Tibial artery (tissue), 4 donors: ENCODE data around the gene PUDP.

Source experiments
- DNase-seq, 2 donors: peaks; one replicate each; pipeline ENCODE4 v3.0.0-alpha.2; 2019
- H3K27ac ChIP-seq, 2 donors: fragments of 200-600 bp; sonication (generic) in 1 of 2; 1 replicate in 1 of 2; 2 replicates in 1 of 2; pipeline ENCODE4 v1.5.1; 2018 to 2019; ENCODE audit warnings: mild to moderate bottlenecking in 1 of 2
- H3K27me3 ChIP-seq, 2 donors: fragments of 200-600 bp; sonication (generic) in 1 of 2; one replicate each; pipeline versions ENCODE4 v1.5.1 to v1.6.0; 2016 to 2019
- H3K36me3 ChIP-seq, 3 donors: fragments of 200-600 bp; sonication (generic) in 2 of 3; one replicate each; pipeline ENCODE4 v1.5.1; 2016 to 2019; ENCODE audit warnings: mild to moderate bottlenecking in 2 of 3
- H3K4me1 ChIP-seq, 4 donors: fragments of 200-600 bp; sonication (generic) in 2 of 4; 1 replicate in 3 of 4; 2 replicates in 1 of 4; pipeline ENCODE4 v1.5.1; 2016 to 2019
- H3K4me3 ChIP-seq, 2 donors: fragments of 200-600 bp; sonication (generic) in 1 of 2; 1 replicate in 1 of 2; 2 replicates in 1 of 2; pipeline ENCODE4 v1.5.1; 2018 to 2019; ENCODE audit warnings: mild to moderate bottlenecking in 2 of 2
- H3K9me3 ChIP-seq, 3 donors: fragments of 200-600 bp; sonication (generic) in 1 of 3; one replicate each; pipeline ENCODE4 v1.5.1; 2016 to 2019
- intact Hi-C: fragments of 100-400 bp; cut with DNase I; formaldehyde crosslinking; loops from one replicate; pipeline ENCODE4 v1.15.0; 2023; ENCODE audit warnings: low total_unique reads
- TF ChIP-seq, protein P1 (sequence below), 2 experiments: fragments of 200-600 bp in 1 of 2; fragments of 450-650 bp in 1 of 2; IDR thresholded peaks; one replicate each; pipeline ENCODE4 v1.5.1; 2017 to 2019; ENCODE audit warnings: antibody characterized with exemption in 2 of 2, mild to moderate bottlenecking in 1 of 2, moderate library complexity in 1 of 2

Gene PUDP

DNA sequence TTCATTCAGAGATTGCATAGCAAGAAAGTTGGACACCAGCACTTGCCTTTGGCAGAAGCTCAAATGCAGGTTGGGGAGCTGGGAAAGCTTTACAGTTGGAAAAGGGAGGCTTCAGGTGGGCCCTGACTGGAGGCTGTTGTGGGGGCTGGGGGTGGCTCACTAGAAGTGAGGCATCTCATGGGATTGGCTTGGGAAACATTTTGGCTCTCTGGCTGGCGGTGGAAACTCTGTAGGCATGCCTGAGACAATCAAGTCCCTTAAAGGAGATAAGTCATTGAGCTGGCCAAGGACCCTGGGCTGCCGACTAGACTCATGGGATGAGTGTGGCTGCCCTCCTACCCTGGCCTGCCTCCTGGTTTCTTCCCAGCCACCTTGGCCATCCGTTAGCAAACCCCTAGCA is 31.9 kb downstream of the PUDP start:
- DNase-seq = no peak
- H3K27ac ChIP-seq = no peak overlapping the region
- no peaks in the 10 kb centered on the region for H3K4me1 ChIP-seq
- H3K4me3 ChIP-seq = no peak overlapping the region
- TF ChIP-seq, protein P1, sequence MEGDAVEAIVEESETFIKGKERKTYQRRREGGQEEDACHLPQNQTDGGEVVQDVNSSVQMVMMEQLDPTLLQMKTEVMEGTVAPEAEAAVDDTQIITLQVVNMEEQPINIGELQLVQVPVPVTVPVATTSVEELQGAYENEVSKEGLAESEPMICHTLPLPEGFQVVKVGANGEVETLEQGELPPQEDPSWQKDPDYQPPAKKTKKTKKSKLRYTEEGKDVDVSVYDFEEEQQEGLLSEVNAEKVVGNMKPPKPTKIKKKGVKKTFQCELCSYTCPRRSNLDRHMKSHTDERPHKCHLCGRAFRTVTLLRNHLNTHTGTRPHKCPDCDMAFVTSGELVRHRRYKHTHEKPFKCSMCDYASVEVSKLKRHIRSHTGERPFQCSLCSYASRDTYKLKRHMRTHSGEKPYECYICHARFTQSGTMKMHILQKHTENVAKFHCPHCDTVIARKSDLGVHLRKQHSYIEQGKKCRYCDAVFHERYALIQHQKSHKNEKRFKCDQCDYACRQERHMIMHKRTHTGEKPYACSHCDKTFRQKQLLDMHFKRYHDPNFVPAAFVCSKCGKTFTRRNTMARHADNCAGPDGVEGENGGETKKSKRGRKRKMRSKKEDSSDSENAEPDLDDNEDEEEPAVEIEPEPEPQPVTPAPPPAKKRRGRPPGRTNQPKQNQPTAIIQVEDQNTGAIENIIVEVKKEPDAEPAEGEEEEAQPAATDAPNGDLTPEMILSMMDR (IDR thresholded peaks at IDR 0.05) = no peak
- no peaks in the 10 kb centered on the region for H3K9me3 ChIP-seq
- no peaks in the 10 kb centered on the region for H3K27me3 ChIP-seq
- no peaks in the 10 kb centered on the region for H3K36me3 ChIP-seq
- intact Hi-C loops = no loop called here

DNA sequence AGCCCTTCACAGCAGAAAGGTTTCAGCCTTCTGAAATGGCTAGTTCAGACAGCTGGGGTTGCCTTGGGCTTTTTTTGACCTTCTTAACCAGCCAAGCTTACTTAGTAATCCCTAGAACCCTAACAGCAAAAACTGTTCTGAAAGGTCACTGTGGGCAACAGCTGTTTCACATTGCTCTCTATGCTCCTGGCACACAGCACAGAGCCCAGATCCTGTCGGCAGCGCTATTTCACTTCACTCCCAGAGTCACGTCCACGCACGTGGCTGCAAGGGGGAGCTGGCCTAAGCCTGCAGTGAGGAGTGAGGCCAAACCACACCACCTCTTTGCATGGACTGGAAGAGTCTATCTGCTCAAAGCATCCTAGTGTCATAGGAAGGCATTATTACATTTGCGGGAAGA is 32.4 kb downstream of the PUDP start:
- H3K36me3 ChIP-seq = no peaks in the 10 kb centered on the region
- H3K4me1 ChIP-seq = no peaks in the 10 kb centered on the region
- TF ChIP-seq, protein P1 (IDR thresholded peaks at IDR 0.05) = no peak
- H3K27me3 ChIP-seq = no peaks in the 10 kb centered on the region
- H3K27ac ChIP-seq = no peak overlapping the region
- no peak overlapping the region for H3K4me3 ChIP-seq
- intact Hi-C loops = no loop called here
- no peak for DNase-seq
- H3K9me3 ChIP-seq = no peaks in the 10 kb centered on the region

DNA sequence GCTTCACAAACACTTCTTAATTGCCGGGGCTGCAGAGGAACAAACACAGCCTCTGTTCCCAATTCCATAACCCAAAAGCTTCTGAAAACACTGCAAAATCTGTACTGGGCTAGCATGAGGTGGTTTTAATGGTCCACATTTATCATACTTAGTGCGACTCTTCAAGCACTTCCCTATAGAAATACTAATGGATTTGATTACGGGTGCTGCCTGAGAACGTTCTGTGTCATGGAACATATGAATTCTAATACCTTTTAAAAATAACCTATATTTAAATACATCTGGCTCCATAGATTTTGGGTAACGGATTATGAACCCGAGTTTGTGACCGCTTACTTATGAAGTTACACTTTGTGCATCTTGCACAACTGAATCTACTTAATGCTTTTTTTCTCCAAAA is 35.9 kb downstream of the PUDP start:
- H3K4me3 ChIP-seq = no peak overlapping the region
- H3K36me3 ChIP-seq = no peaks in the 10 kb centered on the region
- intact Hi-C loops = no loop called here
- no peaks in the 10 kb centered on the region for H3K9me3 ChIP-seq
- no peaks in the 10 kb centered on the region for H3K27me3 ChIP-seq
- H3K27ac ChIP-seq = no peak overlapping the region
- TF ChIP-seq, protein P1 (IDR thresholded peaks at IDR 0.05) = no peak
- no peak for DNase-seq
- H3K4me1 ChIP-seq = peaks cover 0 to 5% (median 0%) of the 10 kb centered on the region in 4 donors

DNA sequence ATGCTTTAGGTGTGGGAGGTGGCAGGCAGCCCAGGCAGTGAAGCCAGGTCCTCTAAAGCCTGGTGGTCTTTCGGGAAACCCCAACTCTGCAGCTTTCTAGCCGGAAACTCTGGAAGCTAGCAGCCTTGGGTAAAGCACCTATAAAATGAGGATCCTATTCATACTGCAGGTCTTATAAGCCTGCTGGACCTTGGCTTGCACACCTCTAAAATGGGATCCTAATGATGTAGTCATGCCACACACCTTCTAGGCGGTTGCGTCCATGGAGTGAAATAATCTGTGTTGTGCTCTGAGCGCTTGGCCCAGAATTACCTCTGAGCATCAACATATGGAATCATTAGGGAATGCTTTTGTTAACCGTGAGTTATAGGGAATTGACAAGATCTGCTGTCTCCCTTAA is 36.4 kb downstream of the PUDP start:
- H3K4me1 ChIP-seq = peaks cover 0 to 5% (median 0%) of the 10 kb centered on the region in 4 donors

GRCh38 chrX:7110821-7111276 is 37.1 kb downstream of the PUDP start:
- H3K27me3 ChIP-seq = no peaks in the 10 kb centered on the region
- TF ChIP-seq, protein P1 (IDR thresholded peaks at IDR 0.05) = no peak
- H3K36me3 ChIP-seq = no peaks in the 10 kb centered on the region
- H3K4me1 ChIP-seq = peaks cover 0 to 5% (median 0%) of the 10 kb centered on the region in 4 donors
- H3K27ac ChIP-seq = no peak overlapping the region
- H3K4me3 ChIP-seq = no peak overlapping the region
- no peak for DNase-seq
- intact Hi-C loops = no loop called here
- H3K9me3 ChIP-seq = no peaks in the 10 kb centered on the region

More for the DNA sequence above, 36.4 kb downstream of the PUDP start:
- intact Hi-C loops = no loop called here
- H3K9me3 ChIP-seq = no peaks in the 10 kb centered on the region
- H3K4me3 ChIP-seq = no peak overlapping the region
- H3K36me3 ChIP-seq = no peaks in the 10 kb centered on the region
- H3K27me3 ChIP-seq = no peaks in the 10 kb centered on the region
- no peak for DNase-seq
- no peak overlapping the region for H3K27ac ChIP-seq
- TF ChIP-seq, protein P1 (IDR thresholded peaks at IDR 0.05) = no peak
